Fibroblast of the aortic adventitia (primary cell): Measurements from ENCODE around the gene RXFP2. TPM values are rescaled to one million over a fixed set of nuclear protein-coding genes. Genes with fewer than 3 reads are reported as not detected.
A peak's percentile ranks its signal among the peaks of the same experiment; 100 is the strongest.

ENCODE experiments used
- DNase-seq: peaks from one replicate; pipeline ENCODE4 v3.0.0-alpha.2; 2010; ENCODE audit warnings: low read depth
- H3K4me3 ChIP-seq: 2 replicates; pipeline ENCODE4 v1.5.1; 2011; ENCODE audit warnings: low read depth, mild to moderate bottlenecking, control low read depth, low read length, moderate library complexity
- total RNA-seq: library from RNA; depleted of rRNA; stranded (reverse); fragments of >200 nt; gene quantifications from 2 replicates; pipeline ENCODE4 v1.2.3, GENCODE V29; 2012; ENCODE audit warnings: low replicate concordance
- TF ChIP-seq, protein P1 (sequence below): IDR thresholded peaks from 2 replicates; pipeline ENCODE4 v1.5.1; 2011; ENCODE audit warnings: mild to moderate bottlenecking, low read length, control low read depth, inconsistent platforms; ENCODE audit not compliant: insufficient read depth

RXFP2 gene
- total RNA-seq, 1 donor: not detected

DNA sequence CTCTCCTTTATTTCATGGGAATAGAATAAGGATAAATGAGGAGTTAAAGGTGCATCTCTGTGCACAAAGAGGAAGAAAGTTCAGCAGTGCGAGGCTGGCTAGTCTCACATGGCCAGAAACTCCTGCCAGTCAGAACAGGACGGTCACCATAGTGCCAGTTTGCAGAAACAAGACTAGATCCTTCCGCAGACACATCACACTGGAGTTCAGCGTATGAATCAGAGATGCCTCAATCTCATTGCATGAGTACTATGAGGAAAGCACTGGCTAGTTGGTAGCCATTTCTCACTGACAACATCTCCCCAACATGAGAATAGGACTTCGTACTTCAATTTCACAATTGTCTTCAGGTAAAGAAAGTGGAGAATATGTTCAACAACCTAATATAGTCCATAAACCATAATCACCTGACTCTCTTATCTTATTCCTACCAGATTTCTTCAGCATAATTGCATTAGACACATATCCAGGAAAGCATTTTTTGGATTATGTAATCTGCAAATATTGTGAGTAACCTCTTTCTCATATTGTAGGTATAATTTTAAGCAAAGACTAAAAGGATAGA lies 34.9 kb downstream of the RXFP2 start:
- DNase-seq: peak; percentile 39
- TF ChIP-seq, protein P1, sequence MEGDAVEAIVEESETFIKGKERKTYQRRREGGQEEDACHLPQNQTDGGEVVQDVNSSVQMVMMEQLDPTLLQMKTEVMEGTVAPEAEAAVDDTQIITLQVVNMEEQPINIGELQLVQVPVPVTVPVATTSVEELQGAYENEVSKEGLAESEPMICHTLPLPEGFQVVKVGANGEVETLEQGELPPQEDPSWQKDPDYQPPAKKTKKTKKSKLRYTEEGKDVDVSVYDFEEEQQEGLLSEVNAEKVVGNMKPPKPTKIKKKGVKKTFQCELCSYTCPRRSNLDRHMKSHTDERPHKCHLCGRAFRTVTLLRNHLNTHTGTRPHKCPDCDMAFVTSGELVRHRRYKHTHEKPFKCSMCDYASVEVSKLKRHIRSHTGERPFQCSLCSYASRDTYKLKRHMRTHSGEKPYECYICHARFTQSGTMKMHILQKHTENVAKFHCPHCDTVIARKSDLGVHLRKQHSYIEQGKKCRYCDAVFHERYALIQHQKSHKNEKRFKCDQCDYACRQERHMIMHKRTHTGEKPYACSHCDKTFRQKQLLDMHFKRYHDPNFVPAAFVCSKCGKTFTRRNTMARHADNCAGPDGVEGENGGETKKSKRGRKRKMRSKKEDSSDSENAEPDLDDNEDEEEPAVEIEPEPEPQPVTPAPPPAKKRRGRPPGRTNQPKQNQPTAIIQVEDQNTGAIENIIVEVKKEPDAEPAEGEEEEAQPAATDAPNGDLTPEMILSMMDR: no peak
- no peak overlapping the region for H3K4me3 ChIP-seq

DNA sequence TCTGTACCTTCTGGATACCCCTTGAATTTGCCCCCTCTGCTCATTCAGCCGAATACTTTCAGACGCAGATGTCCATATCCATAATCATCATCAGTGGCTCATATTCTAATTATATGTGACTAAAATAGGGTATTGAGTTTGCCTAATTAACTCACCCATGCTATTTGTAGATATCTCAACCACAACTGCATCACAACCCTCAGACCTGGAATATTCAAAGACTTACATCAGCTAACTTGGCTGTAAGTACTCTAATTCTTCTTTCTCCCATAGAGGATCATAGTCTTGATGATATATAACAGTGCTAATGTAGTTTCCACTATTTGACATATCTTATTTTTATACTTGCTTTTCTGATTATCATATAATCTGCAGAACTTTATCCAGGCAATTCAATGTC lies 35.8 kb downstream of the RXFP2 start:
- TF ChIP-seq, protein P1: no peak
- H3K4me3 ChIP-seq: no peak overlapping the region
- peak; percentile 78 for DNase-seq

DNA sequence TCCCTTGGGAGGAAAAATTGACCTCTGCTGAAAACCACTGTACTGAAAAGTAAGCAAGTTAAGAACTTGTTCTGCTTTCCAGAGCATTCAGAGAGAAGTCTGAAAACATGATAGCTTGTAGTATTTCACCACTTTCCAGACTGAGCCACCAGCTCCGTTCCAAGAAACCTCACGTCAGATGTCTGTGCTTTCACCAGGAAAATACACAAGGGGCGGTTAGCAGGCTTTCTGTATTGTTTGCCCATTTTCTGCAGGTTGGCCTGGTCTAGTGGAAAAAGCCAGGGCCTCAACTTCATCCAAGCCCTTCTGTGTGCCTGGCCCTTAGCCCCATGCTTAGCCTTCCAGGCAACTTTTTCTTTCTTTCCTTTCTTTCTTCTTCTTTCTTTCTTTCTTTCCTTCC lies 36.4 kb downstream of the RXFP2 start:
- peak; percentile 95 for DNase-seq
- TF ChIP-seq, protein P1: no peak
- H3K4me3 ChIP-seq: no peak overlapping the region

DNA sequence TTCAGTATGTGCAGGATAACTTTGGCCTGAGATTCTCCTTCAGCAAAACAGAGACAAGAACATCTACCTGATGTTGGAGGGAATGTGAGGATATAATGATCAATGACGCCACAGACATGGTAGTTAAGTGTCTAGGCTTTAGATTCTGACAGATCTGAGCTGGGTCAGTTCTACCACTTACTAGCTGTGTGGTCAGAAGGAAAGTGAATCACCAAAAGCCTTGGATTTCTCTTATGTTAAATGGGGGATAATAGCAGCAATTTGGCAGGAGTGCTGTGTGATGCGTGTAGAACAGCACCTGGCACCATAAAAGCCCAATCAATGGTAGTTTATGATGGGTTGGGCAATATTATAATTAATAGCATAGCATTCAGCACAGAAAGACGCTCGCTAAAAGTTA lies 41.7 kb downstream of the RXFP2 start:
- DNase-seq: no peak
- no peak overlapping the region for H3K4me3 ChIP-seq
- TF ChIP-seq, protein P1: no peak

DNA sequence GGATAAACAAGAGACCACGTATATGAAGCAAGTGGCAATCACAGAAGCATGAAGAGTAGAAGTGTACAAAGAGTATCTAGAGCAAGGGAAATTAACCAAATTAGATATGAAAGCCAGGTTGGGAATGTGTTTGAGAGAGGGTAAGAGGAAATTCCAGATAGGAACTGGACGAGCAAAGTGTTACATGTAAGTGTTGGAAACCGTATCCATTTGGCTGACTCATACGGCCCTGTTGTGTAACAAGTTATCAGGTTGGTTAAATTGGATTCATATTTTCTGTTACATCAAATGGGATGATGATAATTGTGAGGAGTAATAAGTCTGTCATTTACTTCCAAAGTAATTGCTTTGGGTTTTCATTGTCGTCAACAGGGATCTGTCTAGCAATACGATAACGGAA lies 46.7 kb downstream of the RXFP2 start:
- DNase-seq: peak; percentile 84
- no peak overlapping the region for H3K4me3 ChIP-seq
- TF ChIP-seq, protein P1: no peak

DNA sequence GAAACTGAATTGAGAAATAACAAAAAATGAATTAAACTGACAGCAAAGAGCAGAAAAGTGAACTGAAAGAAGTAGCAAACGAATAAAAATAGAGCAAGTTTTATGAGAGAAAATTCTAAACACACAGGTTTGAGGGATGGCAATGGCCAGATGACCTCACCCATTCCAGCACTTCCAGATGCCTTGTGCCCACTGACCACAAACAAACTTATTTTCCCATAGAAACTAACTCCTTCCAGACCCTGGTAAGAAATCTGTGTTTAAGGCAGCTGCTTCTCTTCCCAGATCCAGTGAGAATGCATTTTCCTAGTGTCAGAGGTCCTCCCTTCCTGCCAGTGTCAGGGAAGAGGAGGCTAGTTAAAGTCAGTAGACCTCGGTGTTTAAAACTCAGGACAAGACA lies 51.7 kb downstream of the RXFP2 start:
- no peak for DNase-seq
- H3K4me3 ChIP-seq: no peak overlapping the region
- TF ChIP-seq, protein P1: no peak

DNA sequence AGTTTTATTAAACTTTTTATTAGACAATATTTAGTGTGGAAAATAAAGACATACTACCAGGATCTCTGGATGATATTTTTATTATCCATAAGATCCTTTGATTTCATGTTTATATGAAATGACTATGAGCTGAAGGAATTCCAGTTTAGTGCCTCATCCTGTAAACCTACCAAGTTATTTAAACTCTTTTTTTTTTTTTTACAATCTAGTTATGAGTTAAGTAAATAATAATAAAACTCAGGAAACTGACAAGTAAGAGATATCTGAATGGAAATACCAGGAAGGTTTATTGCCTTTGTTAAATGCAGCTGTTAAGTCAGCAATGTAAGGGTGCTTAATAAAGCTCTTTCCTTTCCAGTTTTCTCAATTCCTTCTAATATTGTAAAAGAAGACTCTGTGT lies 53.9 kb downstream of the RXFP2 start:
- no peak overlapping the region for H3K4me3 ChIP-seq
- TF ChIP-seq, protein P1: no peak
- peak; percentile 51 for DNase-seq
